ENCODE data around the gene KPNA4.
"Not testable (repeated sequence)": the region's sequence is repeated elsewhere in the genome, so short reads cannot be mapped to it uniquely, and the experiment has no call there.

KPNA4 gene

DNA sequence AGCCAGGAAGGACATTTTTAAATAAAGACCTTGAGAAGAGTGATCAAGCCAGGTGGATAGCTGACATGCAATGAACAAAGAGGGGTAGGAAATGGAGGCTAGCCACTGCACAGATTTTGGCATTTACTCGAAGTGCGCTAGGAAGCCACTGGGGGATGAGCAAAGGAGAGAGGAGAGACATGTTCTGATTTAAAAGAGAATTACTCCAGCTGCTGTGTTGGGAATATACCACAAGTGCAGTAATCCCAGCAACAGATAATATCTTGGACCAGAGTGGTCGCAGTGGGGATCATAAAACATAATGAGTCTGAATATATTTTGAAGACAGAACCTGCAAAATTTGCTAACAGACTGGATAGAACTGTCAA, 19.9 kb downstream of the KPNA4 start:
- no peak overlapping the region for H3K4me3 ChIP-seq (replicated peaks; ENCODE audit: low read depth, low read length)
- no peak for DNase-seq (ENCODE audit: extremely low read depth, low read depth)
- TF ChIP-seq, protein P1, sequence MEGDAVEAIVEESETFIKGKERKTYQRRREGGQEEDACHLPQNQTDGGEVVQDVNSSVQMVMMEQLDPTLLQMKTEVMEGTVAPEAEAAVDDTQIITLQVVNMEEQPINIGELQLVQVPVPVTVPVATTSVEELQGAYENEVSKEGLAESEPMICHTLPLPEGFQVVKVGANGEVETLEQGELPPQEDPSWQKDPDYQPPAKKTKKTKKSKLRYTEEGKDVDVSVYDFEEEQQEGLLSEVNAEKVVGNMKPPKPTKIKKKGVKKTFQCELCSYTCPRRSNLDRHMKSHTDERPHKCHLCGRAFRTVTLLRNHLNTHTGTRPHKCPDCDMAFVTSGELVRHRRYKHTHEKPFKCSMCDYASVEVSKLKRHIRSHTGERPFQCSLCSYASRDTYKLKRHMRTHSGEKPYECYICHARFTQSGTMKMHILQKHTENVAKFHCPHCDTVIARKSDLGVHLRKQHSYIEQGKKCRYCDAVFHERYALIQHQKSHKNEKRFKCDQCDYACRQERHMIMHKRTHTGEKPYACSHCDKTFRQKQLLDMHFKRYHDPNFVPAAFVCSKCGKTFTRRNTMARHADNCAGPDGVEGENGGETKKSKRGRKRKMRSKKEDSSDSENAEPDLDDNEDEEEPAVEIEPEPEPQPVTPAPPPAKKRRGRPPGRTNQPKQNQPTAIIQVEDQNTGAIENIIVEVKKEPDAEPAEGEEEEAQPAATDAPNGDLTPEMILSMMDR (IDR thresholded peaks at IDR 0.05; ENCODE audit: low read depth, low read length, missing control alignments): no peak

DNA sequence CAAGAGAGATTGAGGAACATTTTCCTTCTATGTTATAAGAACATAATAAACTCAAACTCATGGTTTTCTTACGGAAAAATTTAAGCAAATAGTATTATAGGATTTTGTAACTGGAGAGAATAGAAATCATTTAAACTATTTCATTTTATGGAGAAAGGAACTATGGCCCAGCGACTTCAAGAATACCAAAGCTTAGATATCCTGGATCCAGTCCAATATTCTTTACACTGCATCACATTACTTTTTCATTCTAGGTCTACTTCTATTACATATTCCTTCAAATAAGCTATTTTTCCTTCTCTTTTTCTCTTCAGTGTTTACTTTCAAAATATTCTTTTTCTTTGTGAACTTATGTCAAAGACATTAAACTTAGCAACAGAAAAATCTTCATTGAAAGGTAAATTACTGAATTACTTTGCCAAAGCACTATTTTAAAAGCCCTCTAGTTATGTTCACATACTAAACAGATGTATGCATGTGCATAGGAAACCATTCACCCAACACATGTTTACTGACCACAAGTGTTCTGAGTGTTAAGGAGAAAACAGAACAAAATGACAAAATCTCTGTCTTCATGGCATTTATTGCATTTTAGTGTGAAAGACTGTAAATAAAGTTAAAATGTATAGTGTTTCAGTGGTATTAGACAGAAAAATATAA, 20.4 kb downstream of the KPNA4 start:
- H3K4me3 ChIP-seq (replicated peaks; ENCODE audit: low read depth, low read length): no peak overlapping the region
- TF ChIP-seq, protein P1 (IDR thresholded peaks at IDR 0.05; ENCODE audit: low read depth, low read length, missing control alignments): no peak
- DNase-seq (ENCODE audit: extremely low read depth, low read depth): no peak

DNA sequence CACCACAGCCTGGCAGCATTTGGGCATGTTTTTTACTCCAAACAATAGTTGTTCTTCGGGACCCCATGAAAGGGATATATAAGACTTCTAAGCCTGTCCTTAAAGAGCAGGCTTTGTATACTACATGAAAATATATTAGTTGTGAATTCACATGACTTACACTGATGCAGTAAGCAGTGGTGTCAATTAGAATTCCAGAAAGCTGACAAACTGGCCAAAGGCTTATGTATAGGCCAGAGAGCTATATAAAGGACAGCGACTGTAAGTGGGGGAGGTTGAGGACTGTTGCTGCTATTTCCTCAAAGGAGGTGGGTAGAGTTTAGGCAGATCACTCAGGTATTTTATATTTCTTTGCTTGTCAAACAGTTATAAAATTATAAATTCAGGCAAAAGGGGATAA, 24.8 kb downstream of the KPNA4 start:
- H3K4me3 ChIP-seq (replicated peaks; ENCODE audit: low read depth, low read length): no peak overlapping the region
- TF ChIP-seq, protein P1 (IDR thresholded peaks at IDR 0.05; ENCODE audit: low read depth, low read length, missing control alignments): no peak
- no peak for DNase-seq (ENCODE audit: extremely low read depth, low read depth)

DNA sequence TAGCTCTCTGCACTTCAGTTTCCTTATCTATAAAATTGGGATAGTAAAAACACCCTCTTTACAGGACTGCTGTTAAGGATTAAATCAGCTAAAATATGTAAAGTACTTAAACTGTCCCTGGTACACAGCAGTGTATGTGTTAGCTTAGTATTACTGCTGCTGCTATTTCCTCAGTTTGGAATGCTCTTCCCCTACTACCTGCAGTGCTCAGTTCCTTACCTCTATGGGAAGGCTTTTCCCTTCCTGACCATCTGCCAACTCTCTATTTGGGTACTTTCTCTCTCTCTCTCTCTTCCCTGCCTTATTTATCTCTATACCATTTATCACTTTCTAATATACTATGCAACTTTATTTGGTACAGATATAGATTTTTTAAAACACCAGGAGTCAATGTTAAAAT, 26.5 kb downstream of the KPNA4 start:
- no peak for DNase-seq (ENCODE audit: extremely low read depth, low read depth)
- TF ChIP-seq, protein P1 (IDR thresholded peaks at IDR 0.05; ENCODE audit: low read depth, low read length, missing control alignments): no peak
- H3K4me3 ChIP-seq (replicated peaks; ENCODE audit: low read depth, low read length): no peak overlapping the region

DNA sequence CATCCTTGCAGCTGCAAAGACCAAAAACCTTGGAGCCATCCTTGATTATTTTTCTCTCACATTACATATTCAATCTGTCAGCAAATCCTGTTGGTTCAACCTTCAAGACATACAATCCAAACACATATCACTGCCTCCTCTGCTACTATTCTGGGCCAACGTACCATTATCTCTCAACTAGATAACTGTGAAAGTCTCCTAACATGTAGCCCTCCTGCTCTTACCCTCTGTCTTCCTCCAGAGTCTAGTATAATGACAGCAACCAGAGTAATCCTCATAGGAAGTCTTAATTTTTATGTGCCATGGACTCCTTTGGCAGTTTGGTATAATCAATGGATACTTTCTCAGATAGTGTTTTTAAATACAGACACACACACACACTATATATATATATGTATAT, 27.6 kb downstream of the KPNA4 start:
- no peak for DNase-seq (ENCODE audit: extremely low read depth, low read depth)
- TF ChIP-seq, protein P1 (IDR thresholded peaks at IDR 0.05; ENCODE audit: low read depth, low read length, missing control alignments): no peak

DNA sequence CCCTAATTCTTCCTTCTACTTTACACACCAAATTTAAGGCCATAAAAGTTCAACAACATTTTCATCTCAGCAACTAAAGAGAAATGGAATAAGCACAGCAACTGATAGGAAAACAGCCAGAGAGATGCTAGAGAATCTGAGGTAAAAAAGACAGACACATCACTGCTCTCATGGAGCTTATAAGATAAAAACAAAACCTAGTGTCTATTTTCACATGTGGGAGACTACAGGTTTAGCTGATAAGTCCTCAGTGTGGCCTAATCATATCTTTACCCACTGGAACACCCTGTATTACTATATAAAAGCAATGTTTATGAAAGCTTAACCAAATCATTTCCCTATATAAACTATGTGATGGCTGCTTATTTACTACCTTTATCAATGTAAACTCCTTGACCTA, 33.0 kb downstream of the KPNA4 start:
- no peak overlapping the region for H3K4me3 ChIP-seq (replicated peaks; ENCODE audit: low read depth, low read length)
- TF ChIP-seq, protein P1 (IDR thresholded peaks at IDR 0.05; ENCODE audit: low read depth, low read length, missing control alignments): no peak
- DNase-seq (ENCODE audit: extremely low read depth, low read depth): no peak

More for the DNA sequence above, 27.6 kb downstream of the KPNA4 start:
- H3K4me3 ChIP-seq (replicated peaks; ENCODE audit: low read depth, low read length): no peak overlapping the region

DNA sequence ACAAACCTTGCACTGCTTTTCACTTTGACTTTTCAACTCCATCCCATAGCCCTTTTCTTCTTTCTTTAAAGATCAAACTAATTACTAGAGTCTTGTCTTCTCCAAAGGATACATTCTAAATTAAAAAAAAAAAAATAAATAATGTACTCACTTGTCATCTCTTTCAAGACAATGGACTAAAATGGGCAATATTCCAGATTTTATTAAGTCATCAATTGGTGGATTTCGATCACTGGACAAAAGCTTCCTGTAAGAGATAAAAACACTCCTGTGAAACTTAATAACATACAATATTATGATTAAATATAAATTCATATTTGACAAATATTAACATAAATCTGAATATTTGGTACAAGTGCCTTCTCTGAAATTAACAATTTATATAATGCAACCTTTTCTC, 34.1 kb downstream of the KPNA4 start:
- no peak overlapping the region for H3K4me3 ChIP-seq (replicated peaks; ENCODE audit: low read depth, low read length)
- DNase-seq (ENCODE audit: extremely low read depth, low read depth): no peak
- TF ChIP-seq, protein P1 (IDR thresholded peaks at IDR 0.05; ENCODE audit: low read depth, low read length, missing control alignments): no peak

DNA sequence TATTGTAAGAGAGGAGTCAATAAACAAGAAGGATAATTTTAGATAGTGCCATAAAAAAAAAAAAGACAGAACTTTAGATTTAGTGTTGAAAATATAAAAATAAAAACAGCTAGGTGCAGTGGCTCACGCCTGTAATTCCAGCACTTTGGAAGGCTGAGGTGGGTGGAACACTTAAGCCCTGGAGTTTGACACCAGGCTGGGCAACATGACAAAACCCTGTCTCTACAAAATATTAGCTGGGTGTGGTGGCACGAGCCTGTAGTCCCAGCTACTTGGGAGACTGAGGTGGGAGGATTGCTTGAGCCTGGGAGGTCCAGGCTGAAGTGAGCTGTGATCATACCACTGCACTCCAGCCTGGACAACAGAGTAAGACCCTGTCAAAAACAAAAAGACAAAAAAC, 49.0 kb downstream of the KPNA4 start:
- not testable (repeated sequence) for DNase-seq (ENCODE audit: extremely low read depth, low read depth); H3K4me3 ChIP-seq (replicated peaks; ENCODE audit: low read depth, low read length)
